Activated CD4-positive, alpha-beta T cell treated with anti-CD3 and anti-CD28 coated beads, Interleukin-2, amount 10 ng/mL, durations not matched to agents 7 days and 5 days (primary cell): Measurements from ENCODE around the gene TMEM119. TPM values are rescaled to one million over a fixed set of nuclear protein-coding genes. Genes with fewer than 3 reads are reported as not detected.
A peak's percentile ranks its signal among the peaks of the same experiment; 100 is the strongest.

Source experiments
- CTCF ChIA-PET: fragments of 350-600 bp; sonication (Branson Sonifier 250); formaldehyde crosslinking; loops from one replicate; lab custom pipeline; 2021; ENCODE audit warnings: antibody characterized with exemption; lab: Charles Lee
- POLR2A ChIA-PET: fragments of 350-600 bp; sonication (Branson Sonifier 250); formaldehyde crosslinking; loops from one replicate; lab custom pipeline; 2021; ENCODE audit warnings: antibody characterized with exemption; lab: Charles Lee
- DNase-seq: peaks from one replicate; pipeline ENCODE4 v3.0.0-alpha.2; 2020
- H3K27ac Mint-ChIP-seq: one replicate; pipeline ENCODE4 v1.8.0; 2021; ENCODE audit warnings: mild to moderate bottlenecking, moderate library complexity, mixed read lengths
- H3K27me3 Mint-ChIP-seq: one replicate; pipeline ENCODE4 v1.8.0; 2021; ENCODE audit warnings: mixed read lengths
- H3K36me3 Mint-ChIP-seq: one replicate; pipeline ENCODE4 v1.8.0; 2021; ENCODE audit warnings: low read depth, mixed read lengths
- H3K4me1 Mint-ChIP-seq: one replicate; pipeline ENCODE4 v1.8.0; 2021; ENCODE audit warnings: mixed read lengths
- H3K4me3 Mint-ChIP-seq: one replicate; pipeline ENCODE4 v1.8.0; 2021; ENCODE audit warnings: mild to moderate bottlenecking, moderate library complexity, mixed read lengths
- H3K9me3 Mint-ChIP-seq: one replicate; pipeline ENCODE4 v1.8.0; 2021; ENCODE audit warnings: mixed read lengths
- total RNA-seq, 2 experiments: library from RNA; stranded (reverse); gene quantifications; one replicate each; pipeline ENCODE4 v1.2.3, GENCODE V29; 2021

TMEM119 gene
- total RNA-seq, 2 experiments from 2014 or later, result 1.2 to 1.7 TPM

- DNase-seq, result no peak
- H3K4me3 Mint-ChIP-seq, result no peak overlapping the region
- POLR2A ChIA-PET, result no interaction called here
- no peaks in the 10 kb centered on the region for H3K4me1 Mint-ChIP-seq
- H3K9me3 Mint-ChIP-seq, result no peaks in the 10 kb centered on the region
- H3K36me3 Mint-ChIP-seq, result no peaks in the 10 kb centered on the region
- CTCF ChIA-PET, result interaction anchor here (1.2 to 1.3 kb wide), 2 partner anchors 18 to 868 kb away, joined by 3 read pairs; no protein-coding TSS in a partner anchor
- H3K27ac Mint-ChIP-seq, result no peak overlapping the region
- no peaks in the 10 kb centered on the region for H3K27me3 Mint-ChIP-seq
These were observed 2.8 kb upstream of the TMEM119 start for GRCh38 chr12:108600702-108601007.

- Mint-ChIP-seq H3K27ac (no peak overlapping the region), H3K36me3 (no peaks in the 10 kb centered on the region), H3K4me1 (no peaks in the 10 kb centered on the region), H3K9me3 (no peaks in the 10 kb centered on the region), H3K27me3 (no peaks in the 10 kb centered on the region), H3K4me3 (no peak overlapping the region)
- ChIA-PET CTCF (interaction anchor here (0.6 to 1.3 kb wide), 4 partner anchors 18 to 868 kb away, joined by 3 to 5 read pairs (median 3); no protein-coding TSS in a partner anchor), POLR2A (no interaction called here)
- no peak for DNase-seq
These were observed 2.2 kb upstream of the TMEM119 start for GRCh38 chr12:108599948-108600701.

- no peaks in the 10 kb centered on the region for H3K4me1 Mint-ChIP-seq
- CTCF ChIA-PET, result interaction anchor here (0.6 to 1.2 kb wide), 3 partner anchors 18 to 867 kb away, joined by 3 to 5 read pairs (median 3); no protein-coding TSS in a partner anchor
- H3K4me3 Mint-ChIP-seq, result no peak overlapping the region
- H3K27me3 Mint-ChIP-seq, result no peaks in the 10 kb centered on the region
- H3K36me3 Mint-ChIP-seq, result no peaks in the 10 kb centered on the region
- DNase-seq, result no peak
- no peaks in the 10 kb centered on the region for H3K9me3 Mint-ChIP-seq
- POLR2A ChIA-PET, result no interaction called here
- no peak overlapping the region for H3K27ac Mint-ChIP-seq
These were observed 1.7 kb upstream of the TMEM119 start for GRCh38 chr12:108599541-108599940.

- Mint-ChIP-seq H3K4me1 (no peaks in the 10 kb centered on the region), H3K27me3 (no peaks in the 10 kb centered on the region), H3K36me3 (no peaks in the 10 kb centered on the region), H3K9me3 (no peaks in the 10 kb centered on the region), H3K4me3 (no peak overlapping the region), H3K27ac (no peak overlapping the region)
- CTCF ChIA-PET, result interaction anchor here (0.5 to 1.6 kb wide), 3 partner anchors 12 to 36 kb away, joined by 4 to 5 read pairs (median 5); no protein-coding TSS in a partner anchor
- no peak for DNase-seq
- POLR2A ChIA-PET, result no interaction called here
These were observed 818 bp upstream of the TMEM119 start for GRCh38 chr12:108598553-108599250.

GRCh38 chr12:108596854-108597558, 878 bp downstream of the TMEM119 start:
- ChIA-PET CTCF (interaction anchor here (1.6 kb wide), 1 partner anchor 14 kb away, joined by 5 read pairs; no protein-coding TSS in a partner anchor), POLR2A (no interaction called here)

GRCh38 chr12:108595711-108596647, 1.9 kb downstream of the TMEM119 start:
- CTCF ChIA-PET, result interaction anchor here (0.6 to 1.8 kb wide), 3 partner anchors 8 to 505 kb away, joined by 3 to 4 read pairs (median 4); no protein-coding TSS in a partner anchor
- POLR2A ChIA-PET, result no interaction called here
- no peaks in the 10 kb centered on the region for H3K36me3 Mint-ChIP-seq
- no peak for DNase-seq
- H3K4me3 Mint-ChIP-seq, result no peak overlapping the region
- H3K4me1 Mint-ChIP-seq, result no peaks in the 10 kb centered on the region
- no peaks in the 10 kb centered on the region for H3K9me3 Mint-ChIP-seq
- H3K27me3 Mint-ChIP-seq, result no peaks in the 10 kb centered on the region
- no peak overlapping the region for H3K27ac Mint-ChIP-seq

More at GRCh38 chr12:108596854-108597558, 878 bp downstream of the TMEM119 start:
- Mint-ChIP-seq H3K4me3 (no peak overlapping the region), H3K9me3 (no peaks in the 10 kb centered on the region), H3K4me1 (no peaks in the 10 kb centered on the region), H3K36me3 (no peaks in the 10 kb centered on the region), H3K27ac (no peak overlapping the region), H3K27me3 (no peaks in the 10 kb centered on the region)
- no peak for DNase-seq

- Mint-ChIP-seq H3K9me3 (no peaks in the 10 kb centered on the region), H3K27me3 (no peaks in the 10 kb centered on the region), H3K27ac (no peak overlapping the region), H3K36me3 (no peaks in the 10 kb centered on the region), H3K4me1 (no peaks in the 10 kb centered on the region), H3K4me3 (no peak overlapping the region)
- ChIA-PET CTCF (interaction anchor here (0.6 to 1.8 kb wide), 3 partner anchors 9 to 506 kb away, joined by 3 to 4 read pairs (median 4); no protein-coding TSS in a partner anchor), POLR2A (no interaction called here)
- DNase-seq, result no peak
These were observed 2.7 kb downstream of the TMEM119 start for GRCh38 chr12:108594960-108595710.

GRCh38 chr12:108594323-108594903, 3.5 kb downstream of the TMEM119 start:
- CTCF ChIA-PET, result interaction anchor here (0.9 to 1.8 kb wide), 3 partner anchors 10 to 41 kb away, joined by 3 to 4 read pairs (median 3); no protein-coding TSS in a partner anchor
- no peak overlapping the region for H3K4me3 Mint-ChIP-seq

GRCh38 chr12:108592033-108592909, 5.6 kb downstream of the TMEM119 start:
- Mint-ChIP-seq H3K36me3 (no peaks in the 10 kb centered on the region), H3K4me1 (no peaks in the 10 kb centered on the region), H3K4me3 (no peak overlapping the region), H3K27me3 (no peaks in the 10 kb centered on the region), H3K27ac (peak overlapping the region; percentile 46), H3K9me3 (no peaks in the 10 kb centered on the region)
- DNase-seq, result no peak
- CTCF ChIA-PET, result no interaction called here
- POLR2A ChIA-PET, result no interaction called here

More at GRCh38 chr12:108594323-108594903, 3.5 kb downstream of the TMEM119 start:
- POLR2A ChIA-PET, result no interaction called here
- H3K27ac Mint-ChIP-seq, result no peak overlapping the region
- DNase-seq, result no peak
- H3K36me3 Mint-ChIP-seq, result no peaks in the 10 kb centered on the region
- no peaks in the 10 kb centered on the region for H3K4me1 Mint-ChIP-seq
- no peaks in the 10 kb centered on the region for H3K27me3 Mint-ChIP-seq
- no peaks in the 10 kb centered on the region for H3K9me3 Mint-ChIP-seq

GRCh38 chr12:108591267-108591980, 6.5 kb downstream of the TMEM119 start:
- no peak for DNase-seq
- H3K4me3 Mint-ChIP-seq, result no peak overlapping the region
- H3K27me3 Mint-ChIP-seq, result no peaks in the 10 kb centered on the region
- no peaks in the 10 kb centered on the region for H3K36me3 Mint-ChIP-seq
- H3K9me3 Mint-ChIP-seq, result no peaks in the 10 kb centered on the region
- no peak overlapping the region for H3K27ac Mint-ChIP-seq
- POLR2A ChIA-PET, result no interaction called here
- CTCF ChIA-PET, result interaction anchor here (0.7 kb wide), 1 partner anchor 159 kb away, joined by 3 read pairs; no protein-coding TSS in a partner anchor
- H3K4me1 Mint-ChIP-seq, result no peaks in the 10 kb centered on the region
